HL-60 (cell line): ENCODE results near the gene ABL2.

Experiments used
- DNase-seq, 2 experiments: peaks; one replicate each; pipeline ENCODE4 v3.0.0-alpha.2; 2010 to 2020; ENCODE audit warnings: low read depth in 1 of 2, low spot score in 1 of 2
- H3K27ac ChIP-seq: fragments of 250-450 bp; sonication (Bioruptor Pico); replicated peaks from 2 replicates; pipeline ENCODE4 v1.5.1; 2020; ENCODE audit warnings: mild to moderate bottlenecking, moderate library complexity
- H3K27me3 ChIP-seq: fragments of 250-450 bp; sonication (Bioruptor Pico); 2 replicates; pipeline ENCODE4 v1.5.1; 2021; ENCODE audit warnings: mild to moderate bottlenecking, moderate library complexity; ENCODE audit not compliant: insufficient read depth, poor library complexity, severe bottlenecking
- H3K4me3 ChIP-seq: replicated peaks from 2 replicates; pipeline ENCODE4 v1.5.1; 2011; ENCODE audit warnings: mild to moderate bottlenecking, control low read depth, low read length; ENCODE audit not compliant: insufficient read depth
- GABPA ChIP-seq: IDR thresholded peaks from 2 replicates; pipeline ENCODE4 v1.6.1; 2012; ENCODE audit warnings: low read depth
- POLR2AphosphoS5 ChIP-seq: IDR thresholded peaks from 2 replicates; pipeline ENCODE4 v1.6.1; 2012; ENCODE audit warnings: low read depth
- SPI1 ChIP-seq: IDR thresholded peaks from 2 replicates; pipeline ENCODE4 v1.6.1; 2012; ENCODE audit warnings: low read depth, mild to moderate bottlenecking, borderline replicate concordance
- TF ChIP-seq, protein P1 (sequence below): IDR thresholded peaks from 2 replicates; pipeline ENCODE4 v1.6.1; 2012; ENCODE audit warnings: low read depth; ENCODE audit not compliant: insufficient replicate concordance
- TF ChIP-seq, protein P2 (sequence below): IDR thresholded peaks from one replicate; pipeline ENCODE4 v1.5.1; 2011; ENCODE audit warnings: low read length, control low read depth, inconsistent platforms; ENCODE audit not compliant: insufficient read depth

ABL2 gene

DNA sequence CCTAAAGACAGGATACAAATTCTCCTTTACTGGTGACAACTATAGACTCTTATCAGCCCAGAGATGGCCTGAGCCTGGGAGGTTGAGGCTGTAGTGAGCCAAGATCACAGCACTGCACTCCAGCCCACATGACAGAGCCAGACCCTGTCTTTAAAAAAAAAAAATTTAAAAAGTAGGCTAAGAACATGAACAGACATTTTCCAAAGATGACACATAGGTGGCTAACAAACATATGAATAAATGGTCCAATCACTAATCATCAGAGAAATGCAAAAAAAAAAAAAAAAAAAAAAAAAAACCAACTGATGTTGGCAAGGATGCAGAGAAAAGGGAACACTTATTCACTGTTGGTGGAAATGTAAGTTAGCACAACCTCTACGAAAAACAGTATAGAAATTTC, 82.6 kb downstream of the ABL2 start:
- TF ChIP-seq, protein P1, sequence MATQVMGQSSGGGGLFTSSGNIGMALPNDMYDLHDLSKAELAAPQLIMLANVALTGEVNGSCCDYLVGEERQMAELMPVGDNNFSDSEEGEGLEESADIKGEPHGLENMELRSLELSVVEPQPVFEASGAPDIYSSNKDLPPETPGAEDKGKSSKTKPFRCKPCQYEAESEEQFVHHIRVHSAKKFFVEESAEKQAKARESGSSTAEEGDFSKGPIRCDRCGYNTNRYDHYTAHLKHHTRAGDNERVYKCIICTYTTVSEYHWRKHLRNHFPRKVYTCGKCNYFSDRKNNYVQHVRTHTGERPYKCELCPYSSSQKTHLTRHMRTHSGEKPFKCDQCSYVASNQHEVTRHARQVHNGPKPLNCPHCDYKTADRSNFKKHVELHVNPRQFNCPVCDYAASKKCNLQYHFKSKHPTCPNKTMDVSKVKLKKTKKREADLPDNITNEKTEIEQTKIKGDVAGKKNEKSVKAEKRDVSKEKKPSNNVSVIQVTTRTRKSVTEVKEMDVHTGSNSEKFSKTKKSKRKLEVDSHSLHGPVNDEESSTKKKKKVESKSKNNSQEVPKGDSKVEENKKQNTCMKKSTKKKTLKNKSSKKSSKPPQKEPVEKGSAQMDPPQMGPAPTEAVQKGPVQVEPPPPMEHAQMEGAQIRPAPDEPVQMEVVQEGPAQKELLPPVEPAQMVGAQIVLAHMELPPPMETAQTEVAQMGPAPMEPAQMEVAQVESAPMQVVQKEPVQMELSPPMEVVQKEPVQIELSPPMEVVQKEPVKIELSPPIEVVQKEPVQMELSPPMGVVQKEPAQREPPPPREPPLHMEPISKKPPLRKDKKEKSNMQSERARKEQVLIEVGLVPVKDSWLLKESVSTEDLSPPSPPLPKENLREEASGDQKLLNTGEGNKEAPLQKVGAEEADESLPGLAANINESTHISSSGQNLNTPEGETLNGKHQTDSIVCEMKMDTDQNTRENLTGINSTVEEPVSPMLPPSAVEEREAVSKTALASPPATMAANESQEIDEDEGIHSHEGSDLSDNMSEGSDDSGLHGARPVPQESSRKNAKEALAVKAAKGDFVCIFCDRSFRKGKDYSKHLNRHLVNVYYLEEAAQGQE, result no peak
- TF ChIP-seq GABPA, result no peak
- TF ChIP-seq SPI1, result no peak
- TF ChIP-seq, protein P2, sequence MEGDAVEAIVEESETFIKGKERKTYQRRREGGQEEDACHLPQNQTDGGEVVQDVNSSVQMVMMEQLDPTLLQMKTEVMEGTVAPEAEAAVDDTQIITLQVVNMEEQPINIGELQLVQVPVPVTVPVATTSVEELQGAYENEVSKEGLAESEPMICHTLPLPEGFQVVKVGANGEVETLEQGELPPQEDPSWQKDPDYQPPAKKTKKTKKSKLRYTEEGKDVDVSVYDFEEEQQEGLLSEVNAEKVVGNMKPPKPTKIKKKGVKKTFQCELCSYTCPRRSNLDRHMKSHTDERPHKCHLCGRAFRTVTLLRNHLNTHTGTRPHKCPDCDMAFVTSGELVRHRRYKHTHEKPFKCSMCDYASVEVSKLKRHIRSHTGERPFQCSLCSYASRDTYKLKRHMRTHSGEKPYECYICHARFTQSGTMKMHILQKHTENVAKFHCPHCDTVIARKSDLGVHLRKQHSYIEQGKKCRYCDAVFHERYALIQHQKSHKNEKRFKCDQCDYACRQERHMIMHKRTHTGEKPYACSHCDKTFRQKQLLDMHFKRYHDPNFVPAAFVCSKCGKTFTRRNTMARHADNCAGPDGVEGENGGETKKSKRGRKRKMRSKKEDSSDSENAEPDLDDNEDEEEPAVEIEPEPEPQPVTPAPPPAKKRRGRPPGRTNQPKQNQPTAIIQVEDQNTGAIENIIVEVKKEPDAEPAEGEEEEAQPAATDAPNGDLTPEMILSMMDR, result no peak
- H3K27ac ChIP-seq, result no peak overlapping the region
- no peak overlapping the region for H3K4me3 ChIP-seq
- H3K27me3 ChIP-seq, result no peaks in the 10 kb centered on the region
- DNase-seq, result no peak

DNA sequence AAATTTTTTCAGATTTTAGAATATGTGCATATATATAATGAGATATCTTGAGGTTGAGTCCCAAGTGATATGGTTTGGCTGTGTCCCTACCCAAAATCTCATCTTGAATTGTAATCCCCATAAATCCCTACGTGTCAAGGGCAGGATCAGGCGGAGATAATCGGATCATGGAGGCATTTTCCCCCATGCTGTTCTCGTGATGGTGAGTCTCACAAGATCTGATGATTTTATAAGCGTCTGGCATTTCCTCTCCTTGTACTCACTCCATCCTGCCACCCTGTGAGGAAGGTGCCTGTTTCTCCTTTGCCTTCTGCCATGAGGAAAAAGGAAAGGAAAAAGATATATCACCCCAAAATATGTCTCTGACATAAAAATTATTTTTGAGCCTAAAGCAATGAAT, 83.0 kb downstream of the ABL2 start:
- H3K27me3 ChIP-seq, result no peaks in the 10 kb centered on the region
- H3K4me3 ChIP-seq, result no peak overlapping the region
- H3K27ac ChIP-seq, result no peak overlapping the region
- DNase-seq, result no peak
- TF ChIP-seq SPI1 (no peak), POLR2AphosphoS5 (no peak), GABPA (no peak)
- TF ChIP-seq, protein P1, result no peak
- TF ChIP-seq, protein P2, result no peak

DNA sequence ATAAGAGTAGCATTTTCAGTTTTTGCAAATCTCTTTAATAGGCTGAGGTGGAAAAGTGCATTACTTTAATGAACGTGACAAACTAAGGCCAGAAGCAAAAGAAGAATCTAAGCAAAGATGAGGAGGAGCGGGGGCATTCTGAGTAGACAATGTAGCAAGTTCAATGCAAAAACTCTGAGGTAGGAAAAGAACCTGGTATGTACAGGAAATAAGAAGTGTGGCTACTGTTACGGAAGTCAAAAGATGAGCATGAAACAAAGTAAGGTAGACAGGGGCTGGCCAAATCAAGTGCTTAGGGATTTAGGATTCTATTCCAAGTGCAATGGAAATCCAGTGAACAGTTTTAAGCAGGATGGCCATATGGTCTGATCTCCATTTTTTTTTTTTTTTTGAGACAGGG, 84.0 kb downstream of the ABL2 start:
- Histone ChIP-seq H3K27ac (no peak overlapping the region), H3K4me3 (no peak overlapping the region), H3K27me3 (no peaks in the 10 kb centered on the region)
- TF ChIP-seq, protein P1, result no peak
- no peak for TF ChIP-seq GABPA
- TF ChIP-seq, protein P2, result no peak
- no peak for DNase-seq
